Transverse colon (tissue), 4 donors: ENCODE results near the gene FOSL2. TPM values are rescaled to one million over a fixed set of nuclear protein-coding genes. Genes with fewer than 3 reads are reported as not detected.

ENCODE experiments used
- DNase-seq: peaks from one replicate; pipeline ENCODE4 v3.0.0-alpha.2; 2019
- H3K27ac ChIP-seq, 4 donors: fragments of 200-600 bp; sonication (generic); 2 replicates each; pipeline ENCODE4 v1.5.1; 2016 to 2018; ENCODE audit warnings: inconsistent platforms in 4 of 4
- H3K27me3 ChIP-seq: fragments of 200-600 bp; sonication (generic); 2 replicates; pipeline ENCODE4 v1.5.1; 2017; ENCODE audit warnings: inconsistent platforms
- H3K36me3 ChIP-seq, 4 donors: fragments of 200-600 bp; sonication (generic); 2 replicates each; pipeline ENCODE4 v1.5.1; 2017 to 2019; ENCODE audit warnings: inconsistent platforms in 4 of 4
- H3K4me1 ChIP-seq, 4 donors: fragments of 200-600 bp; sonication (generic); 2 replicates each; pipeline ENCODE4 v1.5.1; 2017 to 2020; ENCODE audit warnings: inconsistent platforms in 4 of 4
- H3K4me3 ChIP-seq, 4 donors: fragments of 200-600 bp; sonication (generic); 1 replicate in 1 of 4; 2 replicates in 3 of 4; pipeline versions ENCODE4 v1.5.1 to v1.6.1; 2017 to 2019; ENCODE audit warnings: inconsistent platforms in 4 of 4
- H3K9me3 ChIP-seq, 2 donors: fragments of 200-600 bp; sonication (generic); 2 replicates each; pipeline ENCODE4 v1.5.1; 2017 to 2019; ENCODE audit warnings: inconsistent platforms in 2 of 2
- EP300 ChIP-seq: sonication (generic); formaldehyde crosslinking; IDR thresholded peaks from one replicate; pipeline ENCODE4 v1.6.1; 2017; ENCODE audit warnings: antibody characterized with exemption, low read depth
- POLR2A ChIP-seq: fragments of 450-650 bp; IDR thresholded peaks from one replicate; pipeline ENCODE4 v1.6.1; 2016; ENCODE audit warnings: antibody characterized with exemption, mild to moderate bottlenecking, moderate library complexity
- POLR2AphosphoS5 ChIP-seq, 3 donors: sonication (generic); formaldehyde crosslinking; IDR thresholded peaks; one replicate each; pipeline ENCODE4 v1.6.1; 2016; ENCODE audit warnings: antibody characterized with exemption in 3 of 3
- WGBS, 2 donors: methylation state at CpG; one replicate each; pipeline ENCODE4 v1.1.5; 2018; ENCODE audit warnings: low coverage in 1 of 2; 5-methylcytosine and 5-hydroxymethylcytosine counted together
- in situ Hi-C, 4 donors: fragments of 200-750 bp; cut with MboI; loops; one replicate each; pipeline versions ENCODE4 v1.15.0 to v1.15.1; 2017; ENCODE audit warnings: low sequenced_read_pairs in 3 of 4, low pct_ligation_motif_present in 1 of 4, low pct_unique_long_range_greater_than_20kb in 1 of 4
- intact Hi-C: fragments of 100-400 bp; cut with DNase I; formaldehyde crosslinking; loops from one replicate; pipeline ENCODE4 v1.15.1; 2023; ENCODE audit warnings: low total_unique reads
- total RNA-seq, 4 donors: library from RNA; depleted of rRNA; stranded (reverse); fragments of >200 nt; gene quantifications; one replicate each; pipeline ENCODE4 v1.1.0, GENCODE V29; 2016
- TF ChIP-seq, protein P1 (sequence below), 5 experiments: fragments of 200-600 bp in 3 of 5; fragments of 450-650 bp in 2 of 5; sonication (generic) in 3 of 5; IDR thresholded peaks; 1 replicate in 2 of 5; 2 replicates in 3 of 5; pipeline ENCODE4 v1.5.1; 2016 to 2017; ENCODE audit warnings: antibody characterized with exemption in 5 of 5, inconsistent platforms in 3 of 5, mild to moderate bottlenecking in 2 of 5, moderate library complexity in 1 of 5

Gene FOSL2
- total RNA-seq, 4 donors from 2014 or later: 135 to 358 (median 233) TPM

DNA sequence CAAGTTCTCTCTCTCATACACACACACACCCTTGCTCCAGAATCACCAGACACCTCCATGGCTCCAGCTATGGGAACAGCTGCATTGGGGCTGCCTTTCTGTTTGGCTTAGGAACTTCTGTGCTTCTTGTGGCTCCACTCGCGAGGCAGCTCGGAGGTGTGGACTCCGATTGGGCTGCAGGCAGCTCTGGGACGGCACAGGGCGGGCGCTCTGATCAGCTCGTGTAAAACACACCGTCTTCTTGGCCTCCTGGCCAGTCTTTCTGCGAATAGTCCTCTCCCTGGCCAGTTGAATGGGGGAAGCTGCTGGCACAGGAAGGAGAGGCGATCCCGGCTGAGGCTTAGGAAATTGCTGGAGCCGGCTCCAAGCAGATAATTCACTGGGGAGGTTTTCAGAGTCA, 22.4 kb downstream of the FOSL2 start:
- no peaks in the 10 kb centered on the region for H3K27me3 ChIP-seq
- in situ Hi-C loops: loop anchor here in 2 of 4 donors (25.0 kb wide), 1 partner anchor 653 kb away; the partner anchor contains the start of gene MRPL33 (in 2 of the 2)
- peaks cover 19 to 49% (median 28%) of the 10 kb centered on the region in 4 donors for H3K4me1 ChIP-seq
- no peaks in the 10 kb centered on the region for H3K9me3 ChIP-seq
- H3K36me3 ChIP-seq: peaks cover 0 to 55% (median 26%) of the 10 kb centered on the region in 4 donors
- no peak for DNase-seq
- TF ChIP-seq, protein P1, sequence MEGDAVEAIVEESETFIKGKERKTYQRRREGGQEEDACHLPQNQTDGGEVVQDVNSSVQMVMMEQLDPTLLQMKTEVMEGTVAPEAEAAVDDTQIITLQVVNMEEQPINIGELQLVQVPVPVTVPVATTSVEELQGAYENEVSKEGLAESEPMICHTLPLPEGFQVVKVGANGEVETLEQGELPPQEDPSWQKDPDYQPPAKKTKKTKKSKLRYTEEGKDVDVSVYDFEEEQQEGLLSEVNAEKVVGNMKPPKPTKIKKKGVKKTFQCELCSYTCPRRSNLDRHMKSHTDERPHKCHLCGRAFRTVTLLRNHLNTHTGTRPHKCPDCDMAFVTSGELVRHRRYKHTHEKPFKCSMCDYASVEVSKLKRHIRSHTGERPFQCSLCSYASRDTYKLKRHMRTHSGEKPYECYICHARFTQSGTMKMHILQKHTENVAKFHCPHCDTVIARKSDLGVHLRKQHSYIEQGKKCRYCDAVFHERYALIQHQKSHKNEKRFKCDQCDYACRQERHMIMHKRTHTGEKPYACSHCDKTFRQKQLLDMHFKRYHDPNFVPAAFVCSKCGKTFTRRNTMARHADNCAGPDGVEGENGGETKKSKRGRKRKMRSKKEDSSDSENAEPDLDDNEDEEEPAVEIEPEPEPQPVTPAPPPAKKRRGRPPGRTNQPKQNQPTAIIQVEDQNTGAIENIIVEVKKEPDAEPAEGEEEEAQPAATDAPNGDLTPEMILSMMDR (IDR thresholded peaks at IDR 0.05): no peak
- no peak for TF ChIP-seq POLR2A
- peak in 1 of 3 donors; percentile 15 for TF ChIP-seq POLR2AphosphoS5 (IDR thresholded peaks at IDR 0.05)
- TF ChIP-seq EP300: no peak
- peak overlapping the region; percentile 15 to 60 (median 46) for H3K27ac ChIP-seq
- intact Hi-C loops: no loop called here
- WGBS, 2 donors: 71 to 83% methylated on average over 1 to 13 of the region's 13 CpGs
- H3K4me3 ChIP-seq: no peak overlapping the region

DNA sequence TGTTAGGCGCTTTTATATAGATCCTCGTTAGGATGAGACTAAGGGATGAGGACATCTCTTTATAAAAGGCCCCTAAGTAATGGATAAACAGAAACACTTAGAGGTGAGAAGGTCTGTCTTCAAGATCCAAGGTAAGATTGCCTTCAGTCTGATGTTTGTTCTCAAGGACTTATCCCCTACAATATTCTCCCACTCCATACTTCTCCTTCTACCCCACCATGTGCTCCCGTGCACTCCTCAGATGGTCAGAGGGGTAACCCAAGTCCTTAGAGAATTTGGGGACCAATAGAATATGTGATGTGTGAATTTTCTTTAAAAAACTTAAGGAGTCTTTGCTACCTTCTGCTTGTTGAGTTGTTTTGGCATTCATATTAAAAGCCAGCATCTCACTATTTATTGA, 23.1 kb downstream of the FOSL2 start:
- H3K9me3 ChIP-seq: no peaks in the 10 kb centered on the region
- DNase-seq: no peak
- no peaks in the 10 kb centered on the region for H3K27me3 ChIP-seq
- H3K4me3 ChIP-seq: no peak overlapping the region
- TF ChIP-seq POLR2AphosphoS5 (IDR thresholded peaks at IDR 0.05) (peak in 1 of 3 donors; percentile 11), POLR2A (no peak)
- in situ Hi-C loops: loop anchor here in 2 of 4 donors (25.0 kb wide), 1 partner anchor 653 kb away; the partner anchor contains the start of gene MRPL33 (in 2 of the 2)
- no peak overlapping the region for H3K27ac ChIP-seq
- intact Hi-C loops: no loop called here
- 68 to 95% methylated on average over 3 of the region's 3 CpGs for WGBS, 2 donors
- peaks cover 0 to 48% (median 23%) of the 10 kb centered on the region in 4 donors for H3K36me3 ChIP-seq
- H3K4me1 ChIP-seq: peaks cover 19 to 46% (median 25%) of the 10 kb centered on the region in 4 donors

DNA sequence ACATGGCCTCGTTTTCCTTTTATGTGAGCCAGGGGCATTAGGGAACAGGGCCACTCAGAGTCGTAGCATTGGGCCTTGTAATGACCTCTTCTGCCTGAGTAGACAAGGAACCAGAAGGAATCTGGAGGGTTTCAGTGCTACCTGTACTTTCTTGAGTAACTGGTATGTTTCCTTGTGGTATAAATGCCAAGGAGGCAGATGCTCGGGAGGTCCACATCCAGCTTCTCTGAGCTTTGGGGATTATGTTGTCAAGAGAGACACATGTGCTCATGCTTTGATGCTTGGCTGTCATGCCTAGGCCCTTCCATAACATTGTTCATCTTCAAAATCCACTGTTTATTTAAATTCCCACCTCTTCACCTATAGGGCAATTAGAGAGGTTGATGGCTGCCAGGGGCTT, 26.3 kb downstream of the FOSL2 start:
- Histone ChIP-seq H3K36me3 (peaks cover 0 to 17% (median 6%) of the 10 kb centered on the region in 4 donors), H3K4me1 (peaks cover 4 to 23% (median 8%) of the 10 kb centered on the region in 4 donors), H3K4me3 (no peak overlapping the region), H3K27me3 (no peaks in the 10 kb centered on the region), H3K9me3 (no peaks in the 10 kb centered on the region), H3K27ac (no peak overlapping the region)
- intact Hi-C loops: no loop called here
- TF ChIP-seq EP300 (no peak), POLR2A (peak; percentile 23), POLR2AphosphoS5 (IDR thresholded peaks at IDR 0.05) (peak in 1 of 3 donors; percentile 40)
- TF ChIP-seq, protein P1 (IDR thresholded peaks at IDR 0.05): no peak
- in situ Hi-C loops: loop anchor here in 2 of 4 donors (25.0 kb wide), 1 partner anchor 657 kb away; the partner anchor contains the start of gene MRPL33 (in 2 of the 2)
- DNase-seq: peak; percentile 4
- 82% methylated on average over 3 of the region's 3 CpGs; no CpG with 5 or more reads in 1 of the 2 donors for WGBS, 2 donors

DNA sequence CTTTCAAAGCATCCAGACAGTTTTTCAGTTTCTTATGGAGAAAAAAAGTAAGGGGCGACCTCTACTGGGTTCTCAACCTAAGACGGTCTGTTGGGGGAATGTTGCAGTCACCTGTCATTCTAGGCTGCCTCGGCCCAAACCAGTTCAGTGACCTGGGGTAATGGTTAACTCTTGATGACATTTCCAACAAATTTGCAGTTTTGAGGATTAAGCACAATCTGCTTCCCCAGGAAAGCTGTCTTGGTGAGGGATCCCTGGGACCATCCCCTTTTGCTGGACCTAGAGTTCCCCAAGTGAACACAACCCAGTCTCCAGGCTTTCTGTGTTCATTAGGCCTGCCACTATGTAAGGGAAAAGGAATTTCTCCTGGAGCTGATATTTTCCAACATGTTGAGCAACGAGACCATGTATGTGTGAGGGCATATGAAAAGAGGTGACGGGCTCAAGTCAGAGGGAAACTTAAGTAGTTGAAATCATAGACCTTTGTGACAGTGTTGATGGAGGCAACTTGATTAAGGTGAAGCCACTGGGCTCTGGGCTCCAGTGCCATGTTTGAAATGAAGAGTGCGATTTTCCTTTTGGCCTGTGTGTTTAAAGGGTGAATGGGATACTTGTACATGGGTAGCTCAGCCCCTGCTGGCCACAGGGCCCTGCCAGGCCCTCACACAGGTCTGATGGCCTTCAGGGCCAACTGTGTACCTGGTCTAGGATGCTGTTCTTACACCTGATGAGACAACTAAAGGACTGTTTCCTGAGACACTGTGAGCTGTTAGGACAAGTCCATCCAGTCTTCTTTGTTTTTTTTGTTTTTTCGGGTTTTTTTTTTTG, 27.0 kb downstream of the FOSL2 start:
- TF ChIP-seq EP300: no peak
- peak; percentile 10 for TF ChIP-seq POLR2A
- TF ChIP-seq, protein P1 (IDR thresholded peaks at IDR 0.05): no peak
- TF ChIP-seq POLR2AphosphoS5 (IDR thresholded peaks at IDR 0.05): peak in 1 of 3 donors; percentile 16
- no peak overlapping the region for H3K27ac ChIP-seq
- peak; percentile 4 for DNase-seq

More for the DNA sequence above, 27.0 kb downstream of the FOSL2 start:
- WGBS, 2 donors: 43 to 77% methylated on average over 5 to 7 of the region's 7 CpGs
- H3K27me3 ChIP-seq: no peaks in the 10 kb centered on the region
- H3K36me3 ChIP-seq: peaks cover 0 to 10% (median 5%) of the 10 kb centered on the region in 4 donors
- intact Hi-C loops: no loop called here
- H3K9me3 ChIP-seq: no peaks in the 10 kb centered on the region
- in situ Hi-C loops: loop anchor here in 2 of 4 donors (25.0 kb wide), 1 partner anchor 657 kb away; the partner anchor contains the start of gene MRPL33 (in 2 of the 2)
- no peak overlapping the region for H3K4me3 ChIP-seq
- peaks cover 0 to 17% (median 6%) of the 10 kb centered on the region in 4 donors for H3K4me1 ChIP-seq
